ENCODE data around the gene PCNX2.

- TF ChIP-seq CTCF (IDR thresholded peaks at IDR 0.05 in 2 of 3, conservative IDR thresholded peaks at IDR 0.05 in 1 of 3; ENCODE audit: borderline replicate concordance in 1 of 3, insufficient read depth in 1 of 3, low read depth in 2 of 3, low read length in 2 of 3): no peak
- TF ChIP-seq EZH2 (IDR thresholded peaks at IDR 0.05): no peak
- no peak for TF ChIP-seq SRF (IDR thresholded peaks at IDR 0.05; ENCODE audit: low read depth)
- no peak for TF ChIP-seq SP1 (IDR thresholded peaks at IDR 0.05; ENCODE audit: low read depth)
- no peak for TF ChIP-seq MAX (IDR thresholded peaks at IDR 0.05)
- TF ChIP-seq JUND (IDR thresholded peaks at IDR 0.05): no peak
- no peak for TF ChIP-seq POLR2AphosphoS5 (IDR thresholded peaks at IDR 0.05; ENCODE audit: low read depth, low read length)
- TF ChIP-seq ELF1 (IDR thresholded peaks at IDR 0.05; ENCODE audit: borderline replicate concordance, low read depth): no peak
- TF ChIP-seq RAD21 (IDR thresholded peaks at IDR 0.05; ENCODE audit: low read depth): no peak
- TF ChIP-seq POLR2A (IDR thresholded peaks at IDR 0.05; ENCODE audit: borderline replicate concordance, extremely low read depth, insufficient read depth, insufficient read length): no peak
- no peak for TF ChIP-seq REST (IDR thresholded peaks at IDR 0.05; ENCODE audit: low read depth)
- no peak for TF ChIP-seq EZH2phosphoT487 (IDR thresholded peaks at IDR 0.05; ENCODE audit: borderline replicate concordance)
Observed at GRCh38 chr1:232987774-232988140, 307.8 kb downstream of the PCNX2 start.

Measured in HCT116 (cell line).